ENCODE measurements around the gene MYLIP. TPM values are rescaled to one million over a fixed set of nuclear protein-coding genes. Genes with fewer than 3 reads are reported as not detected.

The MYLIP gene
- total RNA-seq (2016; rRNA removed; fragmentation: Illumina TruSeq; extraction: Trizol) (3.4 and 4.0 TPM in 2 replicates), polyA plus RNA-seq (2011; rRNA removed) (8.4 and 10.8 TPM in 2 replicates), polyA minus RNA-seq (2011; rRNA and poly(A)+ RNA removed; ENCODE audit: low replicate concordance) (15.9 and 18.7 TPM in 2 replicates), Bru-seq, nascent RNA (percentile 84 among the genes with signal in this experiment), BruChase-seq, experiment 1, labeled RNA remaining after a 6-hour chase (percentile 55 among the genes with signal in this experiment), BruChase-seq, experiment 2, labeled RNA remaining after a 2-hour chase (percentile 60 among the genes with signal in this experiment)
- 0.44 and 0.51 TPM in 2 replicates for total RNA-seq (2016; cell fraction: cytosol; rRNA removed; fragmentation: Illumina TruSeq; extraction: Trizol; ENCODE audit: low read depth)
- total RNA-seq (2016; cell fraction: insoluble cytoplasmic fraction; rRNA removed; fragmentation: Illumina TruSeq; extraction: Trizol), result 3.1 and 4.3 TPM in 2 replicates
- total RNA-seq (2016; cell fraction: membrane; rRNA removed; fragmentation: Illumina TruSeq; extraction: Trizol), result 1.4 and 2.1 TPM in 2 replicates
- 7.4 and 7.5 TPM in 2 replicates for total RNA-seq (2016; cell fraction: nucleus; rRNA removed; fragmentation: Illumina TruSeq; extraction: Trizol)
- 5.9 and 6.1 TPM in 2 replicates for polyA plus RNA-seq (2011; cell fraction: cytosol; rRNA removed)
- 11.9 and 15.8 TPM in 2 replicates for polyA plus RNA-seq (2011; cell fraction: nucleus; rRNA removed)
- 4.5 and 4.6 TPM in 2 replicates for polyA plus RNA-seq (2012)
- polyA plus RNA-seq (2016; cell fraction: cytosol; fragmentation: Illumina TruSeq; extraction: Trizol; ENCODE audit: low read depth), result 0.19 and 0.22 TPM in 2 replicates
- polyA plus RNA-seq (2016; cell fraction: insoluble cytoplasmic fraction; fragmentation: Illumina TruSeq; extraction: Trizol; ENCODE audit: low read depth), result 2.5 and 2.8 TPM in 2 replicates
- 0.60 and 1.1 TPM in 2 replicates for polyA plus RNA-seq (2016; cell fraction: membrane; fragmentation: Illumina TruSeq; extraction: Trizol; ENCODE audit: low read depth)
- 8.3 and 9.2 TPM in 2 replicates for polyA plus RNA-seq (2016; cell fraction: nucleus; fragmentation: Illumina TruSeq; extraction: Trizol; ENCODE audit: insufficient read depth, low read depth)
- 4.0 and 4.7 TPM in 2 replicates for polyA minus RNA-seq (2011; cell fraction: cytosol; rRNA and poly(A)+ RNA removed)
- 21.9 and 26.4 TPM in 2 replicates for polyA minus RNA-seq (2011; cell fraction: nucleus; rRNA and poly(A)+ RNA removed)
- long read RNA-seq, experiment 1, result 0 reads
- long read RNA-seq, experiment 2, partial matches to known transcripts, result 1 of 1 reads
- long read RNA-seq, experiment 2, other reads (novel, unspliced or antisense), result 0 of 1 reads

DNA sequence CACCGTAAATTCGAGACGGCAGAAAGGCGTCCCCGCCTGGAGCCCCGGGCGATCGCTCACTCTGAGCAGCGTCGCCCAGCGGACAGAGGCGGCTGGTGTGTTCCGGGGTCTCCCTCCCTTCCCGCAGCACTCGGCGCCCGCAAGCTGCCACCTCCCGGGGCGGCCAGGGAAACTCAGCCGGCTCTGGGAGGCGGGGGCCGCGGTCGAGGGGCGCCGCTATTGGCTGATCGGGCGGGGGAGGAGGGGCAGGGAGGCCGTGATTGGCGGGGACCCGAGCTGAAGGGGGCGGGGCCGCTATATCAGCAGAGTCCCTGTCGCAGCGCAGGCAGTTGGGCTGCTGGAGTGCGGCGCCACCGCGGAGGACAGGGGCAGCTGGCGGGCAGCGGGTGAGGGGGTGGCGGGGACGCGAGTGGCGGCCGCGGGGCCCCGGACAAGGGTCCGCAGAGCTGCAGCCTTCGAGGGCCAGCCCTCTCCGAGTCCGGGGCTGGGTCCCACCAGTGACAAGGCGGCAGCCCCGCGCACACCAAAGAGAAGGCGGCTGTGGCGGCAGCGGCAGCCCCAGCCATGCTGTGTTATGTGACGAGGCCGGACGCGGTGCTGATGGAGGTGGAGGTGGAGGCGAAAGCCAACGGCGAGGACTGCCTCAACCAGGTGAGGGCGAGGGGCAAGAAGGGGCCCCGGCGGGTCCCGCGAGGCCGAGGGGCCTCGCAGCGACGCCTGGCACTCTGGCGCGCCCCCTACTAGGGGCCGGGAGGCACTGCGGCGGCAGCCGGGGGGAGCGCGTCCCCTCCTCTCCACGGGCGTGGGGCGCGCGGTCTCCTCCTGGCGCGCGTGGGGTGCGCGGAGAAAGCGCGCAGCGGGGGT, at the start of gene MYLIP:
TSS of gene MYLIP (plus strand) at position 328 of the 864 bp plus-strand sequence. CDS start at position 565, 237 bp downstream.
- DNase-seq (ENCODE audit: low spot score) (peak; percentile 93), ATAC-seq (peak; percentile 94), FAIRE-seq (peak; percentile 23)
- Histone ChIP-seq H3K36me3 (replicated peaks in 1 of 2; ENCODE audit: control insufficient read depth in 1 of 2, insufficient read depth in 2 of 2, low read length in 2 of 2) (no peaks in the 10 kb centered on the region), H3K4me2 (ENCODE audit: low read depth, low read length) (peak within 1 kb of the TSS; percentile 99), H2AFZ (ENCODE audit: low read length) (peak within 1 kb of the TSS; percentile 42), H4K20me1 (ENCODE audit: insufficient read depth, low read length) (no peaks in the 10 kb centered on the region), H3K79me2 (ENCODE audit: insufficient read depth, low read length) (no peaks in the 10 kb centered on the region), H3K27ac (ENCODE audit: extremely low read length, insufficient read depth, low read length) (peak within 1 kb of the TSS; percentile 67), H3K27me3 (ENCODE audit: control insufficient read depth in 1 of 2, insufficient read depth in 2 of 2, low read length in 2 of 2) (peaks cover 0 to 32% of the 10 kb centered on the region in 2 experiments; a peak in 3 of 5 replicates), H3K9me3 (ENCODE audit: low read length) (no peaks in the 10 kb centered on the region), H3K4me1 (ENCODE audit: insufficient read depth, low read length) (peaks cover 26% of the 10 kb centered on the region), H3K4me3 (replicated peaks in 1 of 3; ENCODE audit: insufficient read depth in 1 of 3, low read depth in 2 of 3, low read length in 3 of 3) (peak within 1 kb of the TSS; percentile 78 to 95 (median 95)), H3K9ac (ENCODE audit: insufficient read depth, low read depth, low read length) (peak within 1 kb of the TSS; percentile 85)
- intact Hi-C loops (cut with micrococcal nuclease; ENCODE audit: unreplicated experiment), result loop anchor here (1.0 to 5.0 kb wide), 3 partner anchors 172 to 438 kb away; no protein-coding TSS in a partner anchor
- CTCF ChIA-PET (ENCODE audit: low intra/inter-chr PET ratio, low total read pairs), result interaction anchor here (3.0 kb wide), 1 partner anchor 438 kb away, joined by 19 read pairs; no protein-coding TSS in a partner anchor
- no TSS peak for BruUV-seq (replicated peaks)
- POLR2A ChIA-PET, result interaction anchor here (0.6 to 2.3 kb wide), 11 partner anchors 10 to 466 kb away, joined by 3 to 12 read pairs (median 4); partner anchors contain the start of gene DTNBP1
- in situ Hi-C loops (cut with HindIII; ENCODE audit: extremely low pct_ligation_motif_present, low pct_unique_long_range_greater_than_20kb), result no loop called here
- WGBS (ENCODE audit: low lambda C conversion rate), result 0% methylated on average over 25 of the region's 95 CpGs
- TF ChIP-seq, protein P1, sequence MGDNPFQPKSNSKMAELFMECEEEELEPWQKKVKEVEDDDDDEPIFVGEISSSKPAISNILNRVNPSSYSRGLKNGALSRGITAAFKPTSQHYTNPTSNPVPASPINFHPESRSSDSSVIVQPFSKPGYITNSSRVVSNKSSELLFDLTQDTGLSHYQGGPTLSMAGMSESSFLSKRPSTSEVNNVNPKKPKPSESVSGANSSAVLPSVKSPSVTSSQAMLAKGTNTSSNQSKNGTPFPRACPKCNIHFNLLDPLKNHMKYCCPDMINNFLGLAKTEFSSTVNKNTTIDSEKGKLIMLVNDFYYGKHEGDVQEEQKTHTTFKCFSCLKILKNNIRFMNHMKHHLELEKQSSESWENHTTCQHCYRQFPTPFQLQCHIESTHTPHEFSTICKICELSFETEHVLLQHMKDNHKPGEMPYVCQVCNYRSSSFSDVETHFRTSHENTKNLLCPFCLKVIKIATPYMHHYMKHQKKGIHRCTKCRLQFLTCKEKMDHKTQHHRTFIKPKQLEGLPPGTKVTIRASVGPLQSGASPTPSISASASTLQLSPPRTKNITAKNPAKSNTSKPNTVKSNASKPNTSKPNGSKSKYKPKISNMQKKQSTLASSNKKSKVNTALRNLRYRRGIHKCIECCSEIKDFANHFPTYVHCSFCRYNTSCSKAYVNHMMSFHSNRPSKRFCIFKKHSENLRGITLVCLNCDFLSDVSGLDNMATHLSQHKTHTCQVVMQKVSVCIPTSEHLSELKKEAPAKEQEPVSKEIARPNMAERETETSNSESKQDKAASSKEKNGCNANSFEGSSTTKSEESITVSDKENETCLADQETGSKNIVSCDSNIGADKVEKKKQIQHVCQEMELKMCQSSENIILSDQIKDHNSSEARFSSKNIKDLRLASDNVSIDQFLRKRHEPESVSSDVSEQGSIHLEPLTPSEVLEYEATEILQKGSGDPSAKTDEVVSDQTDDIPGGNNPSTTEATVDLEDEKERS (CRISPR knock-in tag; IDR thresholded peaks at IDR 0.05), result no peak
- TF ChIP-seq JDP2 (CRISPR knock-in tag; IDR thresholded peaks at IDR 0.05; ENCODE audit: borderline replicate concordance) (no peak; the same call in 1 of the 2 replicates), SMARCE1 (IDR thresholded peaks at IDR 0.05; ENCODE audit: borderline replicate concordance) (no peak), ZNF589 (CRISPR knock-in tag; conservative IDR thresholded peaks at IDR 0.05) (peak; percentile 89; the same call in 1 of the 2 replicates), ZFP1 (CRISPR knock-in tag; IDR thresholded peaks at IDR 0.05) (no peak), MBD4 (IDR thresholded peaks at IDR 0.05; ENCODE audit: borderline replicate concordance, low read length) (no peak), POLR2AphosphoS5 (IDR thresholded peaks at IDR 0.05; ENCODE audit: low read depth, low read length) (peak; percentile 94), ZNF773 (CRISPR knock-in tag; IDR thresholded peaks at IDR 0.05; ENCODE audit: borderline replicate concordance) (peak; percentile 37; the same call in 1 of the 2 replicates), ZNF879 (CRISPR knock-in tag; IDR thresholded peaks at IDR 0.05) (no peak), KDM3A (CRISPR knock-in tag; IDR thresholded peaks at IDR 0.05; ENCODE audit: low read depth) (peak; percentile 24), HMG20B (CRISPR knock-in tag; conservative IDR thresholded peaks at IDR 0.05) (0 out of 2 replicates have a peak, but pooled peaks have one; percentile 15), CHD4 (IDR thresholded peaks at IDR 0.05; ENCODE audit: borderline replicate concordance, low read length) (no peak), NCOR1 (IDR thresholded peaks at IDR 0.05; ENCODE audit: borderline replicate concordance, low read length) (no peak), ZNF230 (CRISPR knock-in tag; IDR thresholded peaks at IDR 0.05) (no peak; the same call in 1 of the 2 replicates)
- TF ChIP-seq, protein P2, sequence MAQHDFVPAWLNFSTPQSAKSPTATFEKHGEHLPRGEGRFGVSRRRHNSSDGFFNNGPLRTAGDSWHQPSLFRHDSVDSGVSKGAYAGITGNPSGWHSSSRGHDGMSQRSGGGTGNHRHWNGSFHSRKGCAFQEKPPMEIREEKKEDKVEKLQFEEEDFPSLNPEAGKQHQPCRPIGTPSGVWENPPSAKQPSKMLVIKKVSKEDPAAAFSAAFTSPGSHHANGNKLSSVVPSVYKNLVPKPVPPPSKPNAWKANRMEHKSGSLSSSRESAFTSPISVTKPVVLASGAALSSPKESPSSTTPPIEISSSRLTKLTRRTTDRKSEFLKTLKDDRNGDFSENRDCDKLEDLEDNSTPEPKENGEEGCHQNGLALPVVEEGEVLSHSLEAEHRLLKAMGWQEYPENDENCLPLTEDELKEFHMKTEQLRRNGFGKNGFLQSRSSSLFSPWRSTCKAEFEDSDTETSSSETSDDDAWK (CRISPR knock-in tag; IDR thresholded peaks at IDR 0.05), result no peak
